Measurements from ENCODE around the gene ABCC1.

DNA sequence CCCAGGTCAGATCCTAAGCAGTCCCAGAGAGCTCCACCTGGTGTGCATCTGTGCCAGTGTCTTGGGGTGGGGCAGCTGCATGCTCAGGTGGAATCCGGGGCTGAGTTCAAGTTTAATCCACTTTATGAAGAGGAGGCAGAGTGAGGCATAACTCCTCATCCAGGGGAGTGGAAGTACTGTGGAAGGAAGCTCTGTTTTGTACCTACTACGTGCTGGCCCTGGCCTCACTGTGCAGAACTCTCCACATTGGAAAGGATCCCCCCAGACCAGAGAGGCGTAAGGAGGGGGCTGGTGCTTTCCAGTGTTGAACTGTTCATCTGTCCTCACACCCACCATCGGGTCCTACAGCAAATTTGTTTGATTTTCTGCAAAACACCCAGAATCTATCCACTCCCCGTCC lies 195.9 kb downstream of the ABCC1 start:
- TF ChIP-seq, protein P1, sequence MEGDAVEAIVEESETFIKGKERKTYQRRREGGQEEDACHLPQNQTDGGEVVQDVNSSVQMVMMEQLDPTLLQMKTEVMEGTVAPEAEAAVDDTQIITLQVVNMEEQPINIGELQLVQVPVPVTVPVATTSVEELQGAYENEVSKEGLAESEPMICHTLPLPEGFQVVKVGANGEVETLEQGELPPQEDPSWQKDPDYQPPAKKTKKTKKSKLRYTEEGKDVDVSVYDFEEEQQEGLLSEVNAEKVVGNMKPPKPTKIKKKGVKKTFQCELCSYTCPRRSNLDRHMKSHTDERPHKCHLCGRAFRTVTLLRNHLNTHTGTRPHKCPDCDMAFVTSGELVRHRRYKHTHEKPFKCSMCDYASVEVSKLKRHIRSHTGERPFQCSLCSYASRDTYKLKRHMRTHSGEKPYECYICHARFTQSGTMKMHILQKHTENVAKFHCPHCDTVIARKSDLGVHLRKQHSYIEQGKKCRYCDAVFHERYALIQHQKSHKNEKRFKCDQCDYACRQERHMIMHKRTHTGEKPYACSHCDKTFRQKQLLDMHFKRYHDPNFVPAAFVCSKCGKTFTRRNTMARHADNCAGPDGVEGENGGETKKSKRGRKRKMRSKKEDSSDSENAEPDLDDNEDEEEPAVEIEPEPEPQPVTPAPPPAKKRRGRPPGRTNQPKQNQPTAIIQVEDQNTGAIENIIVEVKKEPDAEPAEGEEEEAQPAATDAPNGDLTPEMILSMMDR (IDR thresholded peaks at IDR 0.05; ENCODE audit: control extremely low read depth in 1 of 3, insufficient read depth in 1 of 3, low read depth in 1 of 3, low read length in 3 of 3): peak in 2 of 3 experiments; percentile 8 to 14; a peak in 2 of 4 replicates
- no peak for TF ChIP-seq POLR2A (IDR thresholded peaks at IDR 0.05; ENCODE audit: control extremely low read depth in 1 of 2, low read depth in 2 of 2, low read length in 2 of 2)
- no peak for TF ChIP-seq CHD7 (IDR thresholded peaks at IDR 0.05; ENCODE audit: insufficient replicate concordance, low read length)
- TF ChIP-seq YY1 (IDR thresholded peaks at IDR 0.05; ENCODE audit: low read depth, low read length): no peak
- no peak for TF ChIP-seq E2F6 (IDR thresholded peaks at IDR 0.05)
- no peak for TF ChIP-seq JUND (IDR thresholded peaks at IDR 0.05; ENCODE audit: low read length)
- no peak for TF ChIP-seq RNF2 (IDR thresholded peaks at IDR 0.05; ENCODE audit: borderline replicate concordance, low read depth, low read length, missing control alignments, poor library complexity, severe bottlenecking)
- TF ChIP-seq TAF1 (IDR thresholded peaks at IDR 0.05; ENCODE audit: low read depth, low read length): no peak
- TF ChIP-seq CEBPB (IDR thresholded peaks at IDR 0.05; ENCODE audit: low read depth, low read length): no peak
- TF ChIP-seq CHD2 (IDR thresholded peaks at IDR 0.05; ENCODE audit: low read length): no peak
- TF ChIP-seq POLR2AphosphoS5 (IDR thresholded peaks at IDR 0.05; ENCODE audit: low read depth, low read length): no peak
- TF ChIP-seq EP300 (IDR thresholded peaks at IDR 0.05; ENCODE audit: borderline replicate concordance in 1 of 2, low read depth in 2 of 2, low read length in 2 of 2): no peak
- TF ChIP-seq HDAC6 (IDR thresholded peaks at IDR 0.05; ENCODE audit: low read depth, low read length): no peak
